Measurements from ENCODE around the gene ABCB6. TPM values are rescaled to one million over a fixed set of nuclear protein-coding genes. Genes with fewer than 3 reads are reported as not detected.
A peak's percentile ranks its signal among the peaks of the same experiment; 100 is the strongest.

Gene ABCB6
- total RNA-seq, 1 donor from 2014 or later, result 27.4 TPM

GRCh38 chr2:219243291-219243761, 24.6 kb upstream of the ABCB6 start:
- Mint-ChIP-seq H3K9me3 (ENCODE audit: low read depth) (no peaks in the 10 kb centered on the region), H3K27me3 (ENCODE audit: low read depth) (no peaks in the 10 kb centered on the region), H3K4me3 (ENCODE audit: unreplicated experiment) (no peak overlapping the region), H3K4me1 (ENCODE audit: low read depth) (peaks cover 24% of the 10 kb centered on the region), H3K36me3 (ENCODE audit: low read depth) (no peaks in the 10 kb centered on the region), H3K27ac (ENCODE audit: unreplicated experiment) (no peak overlapping the region)
- no peak for TF ChIP-seq CTCF (IDR thresholded peaks at IDR 0.05)
- no peak for DNase-seq (ENCODE audit: low spot score)

GRCh38 chr2:219234331-219234730, 15.6 kb upstream of the ABCB6 start:
- DNase-seq (ENCODE audit: low spot score), result no peak
- H3K27ac Mint-ChIP-seq (ENCODE audit: unreplicated experiment), result no peak overlapping the region
- H3K9me3 Mint-ChIP-seq (ENCODE audit: low read depth), result no peaks in the 10 kb centered on the region
- H3K4me3 Mint-ChIP-seq (ENCODE audit: unreplicated experiment), result no peak overlapping the region
- peaks cover 30% of the 10 kb centered on the region for H3K36me3 Mint-ChIP-seq (ENCODE audit: low read depth)
- TF ChIP-seq CTCF (IDR thresholded peaks at IDR 0.05), result no peak
- no peaks in the 10 kb centered on the region for H3K27me3 Mint-ChIP-seq (ENCODE audit: low read depth)
- H3K4me1 Mint-ChIP-seq (ENCODE audit: low read depth), result peaks cover 13% of the 10 kb centered on the region

GRCh38 chr2:219230059-219230540, 11.3 kb upstream of the ABCB6 start:
- TF ChIP-seq CTCF (IDR thresholded peaks at IDR 0.05), result no peak
- Mint-ChIP-seq H3K27ac (ENCODE audit: unreplicated experiment) (peak overlapping the region; percentile 97), H3K36me3 (ENCODE audit: low read depth) (peaks cover 23% of the 10 kb centered on the region), H3K4me1 (ENCODE audit: low read depth) (peaks cover 35% of the 10 kb centered on the region), H3K9me3 (ENCODE audit: low read depth) (no peaks in the 10 kb centered on the region), H3K27me3 (ENCODE audit: low read depth) (no peaks in the 10 kb centered on the region), H3K4me3 (ENCODE audit: unreplicated experiment) (peak overlapping the region; percentile 92)
- no peak for DNase-seq (ENCODE audit: low spot score)

- Mint-ChIP-seq H3K27ac (ENCODE audit: unreplicated experiment) (peak within 1 kb of the TSS; percentile 97), H3K9me3 (ENCODE audit: low read depth) (no peaks in the 10 kb centered on the region)
- TF ChIP-seq CTCF (IDR thresholded peaks at IDR 0.05), result no peak
Measured at GRCh38 chr2:219229305-219230058, 10.7 kb upstream of the ABCB6 start, which contains the start of the genes ANKZF1 and ATG9A. ANKZF1 (plus strand) TSS chr2:219229806; CDS start chr2:219230258, 452 bp downstream. ATG9A (minus strand) TSS chr2:219229636; CDS start chr2:219228024, 1,612 bp downstream.

GRCh38 chr2:219228911-219229304, 10.2 kb upstream of the ABCB6 start:
- Mint-ChIP-seq H3K4me3 (ENCODE audit: unreplicated experiment) (peak overlapping the region; percentile 73), H3K36me3 (ENCODE audit: low read depth) (peaks cover 20% of the 10 kb centered on the region), H3K4me1 (ENCODE audit: low read depth) (peaks cover 35% of the 10 kb centered on the region), H3K27me3 (ENCODE audit: low read depth) (no peaks in the 10 kb centered on the region), H3K27ac (ENCODE audit: unreplicated experiment) (peak overlapping the region; percentile 54), H3K9me3 (ENCODE audit: low read depth) (no peaks in the 10 kb centered on the region)
- TF ChIP-seq CTCF (IDR thresholded peaks at IDR 0.05), result no peak
- no peak for DNase-seq (ENCODE audit: low spot score)

More at GRCh38 chr2:219229305-219230058, 10.7 kb upstream of the ABCB6 start, which contains the start of the genes ANKZF1 and ATG9A:
- Mint-ChIP-seq H3K36me3 (ENCODE audit: low read depth) (peaks cover 24% of the 10 kb centered on the region), H3K4me1 (ENCODE audit: low read depth) (peaks cover 35% of the 10 kb centered on the region), H3K27me3 (ENCODE audit: low read depth) (no peaks in the 10 kb centered on the region), H3K4me3 (ENCODE audit: unreplicated experiment) (peak within 1 kb of the TSS; percentile 92)
- DNase-seq (ENCODE audit: low spot score), result peak; percentile 98
